Natural killer cell (primary cell): ENCODE results near the gene CAMTA1. TPM values are rescaled to one million over a fixed set of nuclear protein-coding genes. Genes with fewer than 3 reads are reported as not detected.

Experiments
- ATAC-seq, 3 donors: fragments of 150-1000 bp in 2 of 3; fragments of 200-7000 bp in 1 of 3; cut with Tn5 transposase; 1 replicate in 1 of 3; 2 replicates in 2 of 3; pipeline ENCODE4 v1.10.0; 2021; ENCODE audit warnings: mild to moderate bottlenecking in 2 of 3, moderate library complexity in 2 of 3
- DNase-seq, 2 donors: peaks; one replicate each; pipeline versions ENCODE4 v3.0.0 to v3.0.0-alpha.2; 2013 to 2021; ENCODE audit warnings: mixed read lengths in 1 of 2
- H3K27ac ChIP-seq: one replicate; pipeline ENCODE4 v1.5.1; 2013; ENCODE audit warnings: mild to moderate bottlenecking, low read length
- H3K27me3 ChIP-seq: one replicate; pipeline ENCODE4 v1.6.1; 2013; ENCODE audit warnings: low read length; ENCODE audit not compliant: control insufficient read depth, insufficient read depth
- H3K36me3 ChIP-seq: one replicate; pipeline ENCODE4 v1.6.1; 2013; ENCODE audit warnings: low read length; ENCODE audit not compliant: control insufficient read depth, insufficient read depth
- H3K4me1 ChIP-seq: one replicate; pipeline ENCODE4 v1.6.1; 2013; ENCODE audit warnings: low read length; ENCODE audit not compliant: control insufficient read depth, insufficient read depth
- H3K4me3 ChIP-seq: one replicate; pipeline ENCODE4 v1.5.1; 2013; ENCODE audit warnings: low read length
- H3K9me3 ChIP-seq: one replicate; pipeline ENCODE4 v1.6.1; 2013; ENCODE audit warnings: low read length; ENCODE audit not compliant: control insufficient read depth, insufficient read depth
- H3K27ac Mint-ChIP-seq, 2 donors: one replicate each; pipeline ENCODE4 v1.8.0; 2022; ENCODE audit warnings: mild to moderate bottlenecking in 2 of 2, mixed read lengths in 2 of 2, moderate library complexity in 1 of 2
- H3K27me3 Mint-ChIP-seq, 2 donors: one replicate each; pipeline ENCODE4 v1.8.0; 2022; ENCODE audit warnings: low read depth in 2 of 2, mixed read lengths in 2 of 2
- H3K36me3 Mint-ChIP-seq: one replicate; pipeline ENCODE4 v1.8.0; 2022; ENCODE audit warnings: mixed read lengths
- H3K4me1 Mint-ChIP-seq, 2 donors: one replicate each; pipeline ENCODE4 v1.8.0; 2022; ENCODE audit warnings: mixed read lengths in 2 of 2
- H3K4me3 Mint-ChIP-seq: one replicate; pipeline ENCODE4 v1.8.0; 2022; ENCODE audit warnings: mild to moderate bottlenecking, moderate library complexity, mixed read lengths
- H3K9me3 Mint-ChIP-seq, 2 donors: one replicate each; pipeline ENCODE4 v1.8.0; 2022; ENCODE audit warnings: mixed read lengths in 2 of 2
- WGBS: methylation state at CpG from one replicate; pipeline ENCODE4 v1.1.7; 2013; ENCODE audit warnings: missing lambda C conversion rate; ENCODE audit not compliant: insufficient coverage; 5-methylcytosine and 5-hydroxymethylcytosine counted together
- intact Hi-C: fragments of 100-400 bp; cut with micrococcal nuclease; formaldehyde crosslinking; loops from one replicate; pipeline ENCODE4 v1.14.2; 2022
- total RNA-seq, 4 donors: library from RNA; stranded (reverse); fragments of 120-200 nt in 1 of 4; gene quantifications; one replicate each; pipeline versions ENCODE4 v1.2.3 to v1.2.4, GENCODE V29; 2013 to 2022
- TF ChIP-seq, protein P1 (sequence below): fragments of 200-600 bp; IDR thresholded peaks from one replicate; pipeline ENCODE4 v1.8.0; 2022; ENCODE audit warnings: antibody characterized with exemption

The CAMTA1 gene
- total RNA-seq, 3 donors from 2014 or later (not counting 1 experiment from before 2014, with no cell fraction given): 40.6 to 53.3 (median 44.9) TPM

DNA sequence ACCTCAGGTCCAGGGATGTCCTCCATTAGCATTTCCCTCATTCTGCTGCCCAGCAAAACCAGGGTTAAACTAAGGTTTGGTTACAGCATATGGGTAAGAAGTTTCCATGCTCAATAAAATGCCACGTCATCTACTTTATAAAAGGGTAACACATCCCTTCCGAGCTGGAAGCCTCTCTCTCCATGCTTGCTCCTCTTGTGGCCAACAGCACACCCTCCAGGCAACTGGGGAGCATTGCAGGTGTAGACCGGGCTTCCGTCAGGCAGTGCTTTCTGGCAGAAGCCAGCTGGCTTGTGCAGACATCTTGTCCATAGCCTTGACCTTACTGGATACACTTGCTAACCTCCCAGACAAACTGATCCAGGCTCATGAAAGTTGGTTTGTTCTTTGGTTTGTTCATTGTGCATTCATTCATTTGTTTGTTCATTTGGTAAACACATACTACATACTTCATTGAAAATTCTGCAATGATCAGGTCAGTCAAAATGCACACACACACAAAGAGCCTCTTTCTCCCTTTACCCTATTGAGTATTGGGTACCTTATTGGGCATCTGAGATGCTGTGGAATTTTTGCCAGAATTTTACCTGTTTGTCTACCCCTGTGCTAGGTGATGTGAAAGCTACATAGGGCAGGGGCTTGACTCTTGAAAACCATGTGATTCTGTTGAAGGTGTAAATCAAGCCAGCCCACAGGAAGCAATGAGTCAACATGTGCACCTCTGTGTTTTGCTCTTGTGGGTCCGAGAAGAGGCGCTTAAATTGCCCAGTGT, 422.8 kb downstream of the CAMTA1 start:
- no peak overlapping the region for H3K27ac Mint-ChIP-seq
- no peaks in the 10 kb centered on the region for H3K9me3 ChIP-seq
- peaks cover 19 to 65% of the 10 kb centered on the region in 2 donors for H3K27me3 Mint-ChIP-seq
- H3K27me3 ChIP-seq: no peaks in the 10 kb centered on the region
- H3K4me1 ChIP-seq: no peaks in the 10 kb centered on the region
- intact Hi-C loops: no loop called here
- no peaks in the 10 kb centered on the region for H3K9me3 Mint-ChIP-seq
- peaks cover 5% of the 10 kb centered on the region for H3K36me3 Mint-ChIP-seq
- H3K36me3 ChIP-seq: no peaks in the 10 kb centered on the region
- ATAC-seq (no peak), DNase-seq (no peak)
- 9% methylated on average over 6 of the region's 6 CpGs for WGBS
- H3K4me1 Mint-ChIP-seq: no peaks in the 10 kb centered on the region
- TF ChIP-seq, protein P1, sequence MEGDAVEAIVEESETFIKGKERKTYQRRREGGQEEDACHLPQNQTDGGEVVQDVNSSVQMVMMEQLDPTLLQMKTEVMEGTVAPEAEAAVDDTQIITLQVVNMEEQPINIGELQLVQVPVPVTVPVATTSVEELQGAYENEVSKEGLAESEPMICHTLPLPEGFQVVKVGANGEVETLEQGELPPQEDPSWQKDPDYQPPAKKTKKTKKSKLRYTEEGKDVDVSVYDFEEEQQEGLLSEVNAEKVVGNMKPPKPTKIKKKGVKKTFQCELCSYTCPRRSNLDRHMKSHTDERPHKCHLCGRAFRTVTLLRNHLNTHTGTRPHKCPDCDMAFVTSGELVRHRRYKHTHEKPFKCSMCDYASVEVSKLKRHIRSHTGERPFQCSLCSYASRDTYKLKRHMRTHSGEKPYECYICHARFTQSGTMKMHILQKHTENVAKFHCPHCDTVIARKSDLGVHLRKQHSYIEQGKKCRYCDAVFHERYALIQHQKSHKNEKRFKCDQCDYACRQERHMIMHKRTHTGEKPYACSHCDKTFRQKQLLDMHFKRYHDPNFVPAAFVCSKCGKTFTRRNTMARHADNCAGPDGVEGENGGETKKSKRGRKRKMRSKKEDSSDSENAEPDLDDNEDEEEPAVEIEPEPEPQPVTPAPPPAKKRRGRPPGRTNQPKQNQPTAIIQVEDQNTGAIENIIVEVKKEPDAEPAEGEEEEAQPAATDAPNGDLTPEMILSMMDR: no peak
- H3K27ac ChIP-seq: no peak overlapping the region
- H3K4me3 ChIP-seq: no peak overlapping the region
- H3K4me3 Mint-ChIP-seq: no peak overlapping the region

DNA sequence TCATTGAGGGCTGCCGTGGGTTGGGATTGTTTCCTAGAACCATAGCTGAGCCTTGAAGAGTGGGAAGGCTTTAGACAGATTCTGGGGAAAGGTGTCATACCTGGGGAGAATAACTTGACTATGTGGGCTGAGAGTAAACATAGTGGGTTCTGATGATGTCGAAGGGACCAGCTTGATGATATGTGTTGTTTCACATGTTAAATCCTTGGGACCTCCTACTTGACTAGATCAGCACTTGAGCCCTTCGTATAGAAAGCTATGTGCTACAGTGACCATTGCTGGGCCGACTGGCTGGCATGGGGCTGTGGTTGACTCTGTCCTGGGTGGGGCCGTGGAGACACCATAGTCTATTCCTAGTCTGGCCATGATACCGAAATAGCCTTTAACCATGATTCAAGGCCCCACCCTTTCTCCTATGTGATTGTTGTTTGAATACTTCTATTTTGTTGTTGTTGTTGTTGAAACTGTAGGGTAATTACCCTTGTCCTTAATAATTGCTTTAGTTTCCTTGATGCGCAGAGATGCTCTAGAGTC, 423.5 kb downstream of the CAMTA1 start:
- no peak overlapping the region for H3K27ac ChIP-seq
- H3K4me1 ChIP-seq: no peaks in the 10 kb centered on the region
- intact Hi-C loops: no loop called here
- peaks cover 19 to 65% of the 10 kb centered on the region in 2 donors for H3K27me3 Mint-ChIP-seq
- no peaks in the 10 kb centered on the region for H3K27me3 ChIP-seq
- ATAC-seq (no peak), DNase-seq (no peak)
- no peaks in the 10 kb centered on the region for H3K9me3 Mint-ChIP-seq
- H3K27ac Mint-ChIP-seq: no peak overlapping the region
- no peaks in the 10 kb centered on the region for H3K36me3 ChIP-seq
- no peaks in the 10 kb centered on the region for H3K4me1 Mint-ChIP-seq
- no peaks in the 10 kb centered on the region for H3K9me3 ChIP-seq
- no peak overlapping the region for H3K4me3 Mint-ChIP-seq
- no peak overlapping the region for H3K4me3 ChIP-seq
- peaks cover 5% of the 10 kb centered on the region for H3K36me3 Mint-ChIP-seq
- TF ChIP-seq, protein P1: no peak
- 85% methylated on average over 7 of the region's 7 CpGs for WGBS

DNA sequence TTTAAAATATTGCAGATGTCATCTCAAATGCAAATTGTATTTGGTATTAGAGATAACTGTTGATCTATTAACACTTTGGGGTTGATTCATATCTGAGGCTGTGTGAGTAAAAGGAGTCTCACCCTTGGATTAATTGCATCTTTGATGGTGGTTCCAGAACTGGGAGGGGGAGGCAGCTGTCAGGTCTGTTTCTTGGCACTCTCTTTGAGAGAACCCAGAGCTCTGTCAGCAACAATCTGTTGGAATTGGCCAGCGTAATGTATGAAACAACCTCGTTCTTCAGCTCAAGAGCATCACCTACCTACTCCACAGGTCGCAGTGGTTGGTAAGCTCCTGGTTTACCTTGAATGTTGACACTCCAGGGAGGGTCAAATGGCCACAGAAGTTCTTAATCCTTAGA, 424.1 kb downstream of the CAMTA1 start:
- Histone ChIP-seq H3K4me1 (no peaks in the 10 kb centered on the region), H3K27ac (no peak overlapping the region), H3K9me3 (no peaks in the 10 kb centered on the region), H3K36me3 (no peaks in the 10 kb centered on the region), H3K27me3 (no peaks in the 10 kb centered on the region), H3K4me3 (no peak overlapping the region)
- H3K27ac Mint-ChIP-seq: no peak overlapping the region
- H3K4me3 Mint-ChIP-seq: no peak overlapping the region
- TF ChIP-seq, protein P1: no peak
- peaks cover 2% of the 10 kb centered on the region for H3K36me3 Mint-ChIP-seq
- WGBS: 63% methylated on average over 3 of the region's 3 CpGs
- no peaks in the 10 kb centered on the region for H3K4me1 Mint-ChIP-seq
- DNase-seq: no peak
- intact Hi-C loops: no loop called here
- no peak for ATAC-seq
- no peaks in the 10 kb centered on the region for H3K9me3 Mint-ChIP-seq
- H3K27me3 Mint-ChIP-seq: peaks cover 17 to 60% of the 10 kb centered on the region in 2 donors
